Mammary epithelial cell (primary cell): Measurements from ENCODE around the gene KIRREL2.

Source experiments
- CTCF ChIP-seq, 2 donors: IDR thresholded peaks in 1 of 2; conservative IDR thresholded peaks in 1 of 2; 2 replicates each; pipeline ENCODE4 v1.5.1; 2011 to 2012; ENCODE audit warnings: inconsistent platforms in 2 of 2, low read length in 2 of 2, mild to moderate bottlenecking in 2 of 2, control low read depth in 1 of 2, low read depth in 1 of 2; ENCODE audit not compliant: insufficient read depth in 1 of 2; ENCODE audit errors: extremely low read depth in 1 of 2
- EZH2 ChIP-seq: IDR thresholded peaks from 2 replicates; pipeline ENCODE4 v1.6.1; 2012; ENCODE audit warnings: low read length, inconsistent platforms, borderline replicate concordance

DNA sequence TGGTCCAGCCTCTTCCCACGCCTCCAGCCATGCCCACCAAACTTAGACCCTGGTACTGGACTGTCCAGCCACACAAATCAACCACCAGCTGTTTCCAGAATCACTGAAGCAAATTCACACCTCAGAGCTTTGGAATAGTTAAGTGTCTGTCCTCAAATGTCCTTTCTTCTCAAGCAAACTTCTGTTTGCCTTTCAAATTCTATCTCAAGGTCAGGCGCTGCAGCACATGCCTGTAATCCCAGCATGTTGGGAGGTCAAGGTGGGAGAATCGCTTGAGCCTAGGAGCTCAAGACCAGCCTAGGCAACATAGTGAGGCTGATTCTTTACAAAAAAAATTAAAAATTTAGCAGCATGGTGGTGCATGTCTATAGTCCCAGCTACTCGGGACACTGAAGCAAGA is 24.7 kb upstream of the KIRREL2 start:
- TF ChIP-seq CTCF (conservative IDR thresholded peaks at IDR 0.05 in 1 of 2, IDR thresholded peaks at IDR 0.05 in 1 of 2; ENCODE audit: extremely low read depth in 1 of 2, insufficient read depth in 1 of 2, low read depth in 1 of 2, low read length in 2 of 2) (no peak), EZH2 (no peak)
